Ishikawa (cell line): ENCODE results near the gene PRSS1.

Source experiments
- EP300 ChIP-seq: IDR thresholded peaks from 2 replicates; pipeline ENCODE4 v1.6.1; 2012; ENCODE audit warnings: borderline replicate concordance
- MAX ChIP-seq: IDR thresholded peaks from 2 replicates; pipeline ENCODE4 v1.6.1; 2012
- RAD21 ChIP-seq: IDR thresholded peaks from 2 replicates; pipeline ENCODE4 v1.6.1; 2012; ENCODE audit warnings: low read depth
- REST ChIP-seq: IDR thresholded peaks from 2 replicates; pipeline ENCODE4 v1.6.1; 2012; ENCODE audit warnings: low read depth, mild to moderate bottlenecking
- TEAD4 ChIP-seq: IDR thresholded peaks from 2 replicates; pipeline ENCODE4 v1.6.1; 2012
- YY1 ChIP-seq: IDR thresholded peaks from 2 replicates; pipeline ENCODE4 v1.6.1; 2012; ENCODE audit warnings: low read depth
- ZBTB7A ChIP-seq: IDR thresholded peaks from 2 replicates; pipeline ENCODE4 v1.6.1; 2012; ENCODE audit warnings: low read depth

GRCh38 chr7:142793156-142793555 lies 43.9 kb downstream of the PRSS1 start:
- TF ChIP-seq ZBTB7A (no peak), EP300 (no peak), MAX (no peak), TEAD4 (no peak), REST (no peak), YY1 (no peak), RAD21 (no peak)
